Ovary (tissue), 1 donor: ENCODE measurements around the gene GFI1B.

Source experiments
- EP300 ChIP-seq: sonication (generic); formaldehyde crosslinking; IDR thresholded peaks from one replicate; pipeline ENCODE4 v1.6.1; 2017; ENCODE audit warnings: antibody characterized with exemption
- POLR2A ChIP-seq: fragments of 450-650 bp; IDR thresholded peaks from one replicate; pipeline ENCODE4 v1.6.1; 2017; ENCODE audit warnings: antibody characterized with exemption, mild to moderate bottlenecking, moderate library complexity

GRCh38 chr9:132931178-132931735 is 47.2 kb upstream of the GFI1B start:
- TF ChIP-seq EP300 (no peak), POLR2A (no peak)
